Neural progenitor cell (in vitro differentiated cells): ENCODE data around the gene OCA2. TPM values are rescaled to one million over a fixed set of nuclear protein-coding genes. Genes with fewer than 3 reads are reported as not detected.

ENCODE experiments used
- DNase-seq: peaks from one replicate; pipeline ENCODE4 v3.0.0-alpha.2; 2016; ENCODE audit warnings: low spot score
- H2AFZ ChIP-seq: fragments of 200-600 bp; sonication (generic); replicated peaks from 2 replicates; pipeline ENCODE4 v1.6.1; 2016; ENCODE audit warnings: antibody characterized with exemption
- H3F3A ChIP-seq: fragments of 200-600 bp; sonication (generic); 2 replicates; pipeline ENCODE4 v1.6.1; 2016; ENCODE audit warnings: antibody characterized with exemption, low read depth
- H3K27ac ChIP-seq: fragments of 200-600 bp; sonication (generic); 2 replicates; pipeline ENCODE4 v1.5.1; 2016; ENCODE audit warnings: mild to moderate bottlenecking
- H3K27me3 ChIP-seq: fragments of 200-600 bp; sonication (generic); 2 replicates; pipeline ENCODE4 v1.6.1; 2016; ENCODE audit warnings: mild to moderate bottlenecking, moderate library complexity
- H3K36me3 ChIP-seq: fragments of 200-600 bp; sonication (generic); 2 replicates; pipeline ENCODE4 v1.5.1; 2016
- H3K4me1 ChIP-seq: fragments of 200-600 bp; sonication (generic); 2 replicates; pipeline ENCODE4 v1.6.1; 2016; ENCODE audit warnings: mixed run types
- H3K4me2 ChIP-seq: fragments of 200-600 bp; sonication (generic); 2 replicates; pipeline ENCODE4 v1.6.1; 2016
- H3K4me3 ChIP-seq: fragments of 200-600 bp; sonication (generic); 2 replicates; pipeline ENCODE4 v1.5.1; 2016
- H3K79me2 ChIP-seq: fragments of 200-600 bp; sonication (generic); 2 replicates; pipeline ENCODE4 v1.6.1; 2016; ENCODE audit warnings: low read depth
- H3K9ac ChIP-seq: fragments of 200-600 bp; sonication (generic); 2 replicates; pipeline ENCODE4 v1.6.1; 2016
- H3K9me3 ChIP-seq: fragments of 200-600 bp; sonication (generic); 2 replicates; pipeline ENCODE4 v1.5.1; 2016; ENCODE audit warnings: low read depth
- H4K20me1 ChIP-seq: fragments of 200-600 bp; sonication (generic); 2 replicates; pipeline ENCODE4 v1.6.1; 2016; ENCODE audit warnings: low read depth
- H3K27ac Mint-ChIP-seq: 3 replicates; pipeline ENCODE4 v1.8.0; 2021; ENCODE audit warnings: mixed read lengths
- H3K27me3 Mint-ChIP-seq: 2 replicates; pipeline ENCODE4 v1.8.0; 2022; ENCODE audit warnings: low read depth, mild to moderate bottlenecking, inconsistent platforms, moderate library complexity, mixed read lengths; ENCODE audit not compliant: insufficient read depth
- H3K36me3 Mint-ChIP-seq: 3 replicates; pipeline ENCODE4 v1.8.0; 2021; ENCODE audit warnings: mixed read lengths
- H3K4me1 Mint-ChIP-seq: 3 replicates; pipeline ENCODE4 v1.8.0; 2021; ENCODE audit warnings: mixed read lengths
- H3K4me3 Mint-ChIP-seq: 3 replicates; pipeline ENCODE4 v1.8.0; 2021; ENCODE audit warnings: mild to moderate bottlenecking, moderate library complexity, mixed read lengths
- H3K9me3 Mint-ChIP-seq: 3 replicates; pipeline ENCODE4 v1.8.0; 2020; ENCODE audit warnings: mixed read lengths
- EZH2 ChIP-seq: fragments of 200-600 bp; sonication (generic); IDR thresholded peaks from 2 replicates; pipeline ENCODE4 v1.6.1; 2017; ENCODE audit warnings: antibody characterized with exemption, mild to moderate bottlenecking, moderate library complexity
- EZH2phosphoT487 ChIP-seq: fragments of 200-600 bp; sonication (generic); IDR thresholded peaks from 2 replicates; pipeline ENCODE4 v1.6.1; 2017; ENCODE audit warnings: antibody characterized with exemption
- total RNA-seq: library from RNA; depleted of rRNA; stranded (reverse); fragments of >200 nt; gene quantifications from 2 replicates; pipeline ENCODE4 v1.2.3, GENCODE V29; 2015; ENCODE audit warnings: low replicate concordance
- TF ChIP-seq, protein P1 (sequence below): fragments of 200-600 bp; sonication (generic); IDR thresholded peaks from 2 replicates; pipeline ENCODE4 v1.5.1; 2017; ENCODE audit warnings: antibody characterized with exemption, mild to moderate bottlenecking

Gene OCA2
- total RNA-seq, 1 donor from 2014 or later = 1.0 TPM

GRCh38 chr15:27816790-27817189, 282.3 kb downstream of the OCA2 start:
- no peak overlapping the region for H3K27ac Mint-ChIP-seq

DNA sequence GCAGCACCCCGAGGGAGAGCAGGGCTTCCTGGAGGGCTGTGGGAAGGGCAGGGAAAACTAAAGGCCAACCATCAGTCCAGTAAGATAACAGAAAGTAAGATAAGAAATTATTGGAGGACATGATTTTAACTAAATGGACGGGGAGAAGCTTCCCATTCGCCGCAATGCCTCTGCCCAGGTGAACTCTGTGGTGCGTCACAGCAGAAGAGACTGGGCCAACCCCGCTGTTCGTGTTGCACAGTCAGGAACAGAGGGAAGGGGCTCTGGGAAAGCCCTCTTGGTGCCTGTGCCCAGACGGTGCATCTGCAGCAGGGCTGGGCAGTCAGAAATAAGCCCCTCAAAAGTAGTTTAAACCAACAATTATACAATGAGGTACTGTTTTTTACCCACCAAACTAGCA, 284.1 kb downstream of the OCA2 start:
- H3K9ac ChIP-seq = no peak overlapping the region
- Mint-ChIP-seq H3K9me3 (peaks cover 4% of the 10 kb centered on the region), H3K27me3 (no peaks in the 10 kb centered on the region), H3K4me3 (no peak overlapping the region), H3K4me1 (peaks cover 2% of the 10 kb centered on the region), H3K27ac (no peak overlapping the region), H3K36me3 (no peaks in the 10 kb centered on the region)
- no peak for DNase-seq
- no peak overlapping the region for H3K27ac ChIP-seq
- no peak overlapping the region for H3K4me2 ChIP-seq
- H3K27me3 ChIP-seq = no peaks in the 10 kb centered on the region
- H4K20me1 ChIP-seq = no peaks in the 10 kb centered on the region
- peaks cover 3% of the 10 kb centered on the region for H3K4me1 ChIP-seq
- no peaks in the 10 kb centered on the region for H3F3A ChIP-seq
- no peaks in the 10 kb centered on the region for H3K36me3 ChIP-seq
- no peak overlapping the region for H3K4me3 ChIP-seq
- H3K9me3 ChIP-seq = no peaks in the 10 kb centered on the region
- H2AFZ ChIP-seq = no peak overlapping the region
- TF ChIP-seq, protein P1, sequence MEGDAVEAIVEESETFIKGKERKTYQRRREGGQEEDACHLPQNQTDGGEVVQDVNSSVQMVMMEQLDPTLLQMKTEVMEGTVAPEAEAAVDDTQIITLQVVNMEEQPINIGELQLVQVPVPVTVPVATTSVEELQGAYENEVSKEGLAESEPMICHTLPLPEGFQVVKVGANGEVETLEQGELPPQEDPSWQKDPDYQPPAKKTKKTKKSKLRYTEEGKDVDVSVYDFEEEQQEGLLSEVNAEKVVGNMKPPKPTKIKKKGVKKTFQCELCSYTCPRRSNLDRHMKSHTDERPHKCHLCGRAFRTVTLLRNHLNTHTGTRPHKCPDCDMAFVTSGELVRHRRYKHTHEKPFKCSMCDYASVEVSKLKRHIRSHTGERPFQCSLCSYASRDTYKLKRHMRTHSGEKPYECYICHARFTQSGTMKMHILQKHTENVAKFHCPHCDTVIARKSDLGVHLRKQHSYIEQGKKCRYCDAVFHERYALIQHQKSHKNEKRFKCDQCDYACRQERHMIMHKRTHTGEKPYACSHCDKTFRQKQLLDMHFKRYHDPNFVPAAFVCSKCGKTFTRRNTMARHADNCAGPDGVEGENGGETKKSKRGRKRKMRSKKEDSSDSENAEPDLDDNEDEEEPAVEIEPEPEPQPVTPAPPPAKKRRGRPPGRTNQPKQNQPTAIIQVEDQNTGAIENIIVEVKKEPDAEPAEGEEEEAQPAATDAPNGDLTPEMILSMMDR = no peak
- TF ChIP-seq EZH2phosphoT487 (no peak), EZH2 (no peak)
- H3K79me2 ChIP-seq = no peaks in the 10 kb centered on the region

More at GRCh38 chr15:27816790-27817189, 282.3 kb downstream of the OCA2 start:
- H4K20me1 ChIP-seq = no peaks in the 10 kb centered on the region
- H3K9me3 ChIP-seq = no peaks in the 10 kb centered on the region
- H2AFZ ChIP-seq = no peak overlapping the region
- H3K9ac ChIP-seq = no peak overlapping the region
- no peaks in the 10 kb centered on the region for H3F3A ChIP-seq
- no peaks in the 10 kb centered on the region for H3K79me2 ChIP-seq
- Mint-ChIP-seq H3K27me3 (peaks cover 5% of the 10 kb centered on the region), H3K9me3 (peaks cover 4% of the 10 kb centered on the region), H3K4me1 (peaks cover 2% of the 10 kb centered on the region), H3K4me3 (no peak overlapping the region), H3K36me3 (no peaks in the 10 kb centered on the region)
- no peaks in the 10 kb centered on the region for H3K27me3 ChIP-seq
- H3K4me1 ChIP-seq = peaks cover 3% of the 10 kb centered on the region
- no peak for DNase-seq
- H3K4me2 ChIP-seq = no peak overlapping the region
- H3K27ac ChIP-seq = no peak overlapping the region
- no peak overlapping the region for H3K4me3 ChIP-seq
- no peaks in the 10 kb centered on the region for H3K36me3 ChIP-seq
- TF ChIP-seq, protein P1 = no peak
- no peak for TF ChIP-seq EZH2
- no peak for TF ChIP-seq EZH2phosphoT487

- no peaks in the 10 kb centered on the region for H3K79me2 ChIP-seq
- no peaks in the 10 kb centered on the region for H3F3A ChIP-seq
- H3K4me2 ChIP-seq = no peak overlapping the region
- Mint-ChIP-seq H3K9me3 (peaks cover 5% of the 10 kb centered on the region), H3K4me1 (peaks cover 2% of the 10 kb centered on the region), H3K27me3 (peaks cover 1% of the 10 kb centered on the region), H3K36me3 (no peaks in the 10 kb centered on the region), H3K4me3 (no peak overlapping the region), H3K27ac (no peak overlapping the region)
- no peak overlapping the region for H3K27ac ChIP-seq
- no peaks in the 10 kb centered on the region for H3K36me3 ChIP-seq
- no peak for DNase-seq
- H3K27me3 ChIP-seq = no peaks in the 10 kb centered on the region
- H4K20me1 ChIP-seq = no peaks in the 10 kb centered on the region
- H2AFZ ChIP-seq = no peak overlapping the region
- TF ChIP-seq, protein P1 = no peak
- TF ChIP-seq EZH2 (no peak), EZH2phosphoT487 (no peak)
- no peak overlapping the region for H3K4me3 ChIP-seq
- no peaks in the 10 kb centered on the region for H3K9me3 ChIP-seq
- no peak overlapping the region for H3K9ac ChIP-seq
- peaks cover 3% of the 10 kb centered on the region for H3K4me1 ChIP-seq
These were observed 286.0 kb downstream of the OCA2 start for GRCh38 chr15:27813139-27813538.
